Endodermal cell (in vitro differentiated cells): ENCODE results near the gene CD302. TPM values are rescaled to one million over a fixed set of nuclear protein-coding genes. Genes with fewer than 3 reads are reported as not detected.

Experiments
- DNase-seq: peaks from one replicate; pipeline ENCODE4 v3.0.0-alpha.2; 2017
- H3K27ac ChIP-seq: 2 replicates; pipeline ENCODE4 v1.5.1; 2013; ENCODE audit warnings: mild to moderate bottlenecking, low read depth, low read length, moderate library complexity
- H3K27me3 ChIP-seq: 2 replicates; pipeline ENCODE4 v1.6.1; 2013; ENCODE audit warnings: mild to moderate bottlenecking, low read length, moderate library complexity; ENCODE audit not compliant: insufficient read depth, control insufficient read depth, poor library complexity, severe bottlenecking
- H3K36me3 ChIP-seq: 2 replicates; pipeline ENCODE4 v1.7.0; 2013; ENCODE audit warnings: mild to moderate bottlenecking, low read length, moderate library complexity; ENCODE audit not compliant: control insufficient read depth, insufficient read depth
- H3K4me1 ChIP-seq: one replicate; pipeline ENCODE4 v1.7.0; 2013; ENCODE audit warnings: low read length; ENCODE audit not compliant: control insufficient read depth, insufficient read depth
- H3K4me3 ChIP-seq: 2 replicates; pipeline ENCODE4 v1.5.1; 2013; ENCODE audit warnings: mild to moderate bottlenecking, low read length, moderate library complexity
- H3K9ac ChIP-seq: 2 replicates; pipeline ENCODE4 v1.6.1; 2013; ENCODE audit warnings: mild to moderate bottlenecking, low read length, moderate library complexity; ENCODE audit not compliant: poor library complexity, severe bottlenecking; ENCODE audit errors: extremely low read depth
- H3K9me3 ChIP-seq: 2 replicates; pipeline ENCODE4 v1.6.1; 2013; ENCODE audit warnings: mild to moderate bottlenecking, low read length, moderate library complexity; ENCODE audit not compliant: control insufficient read depth
- H3K27ac Mint-ChIP-seq: 2 replicates; pipeline ENCODE4 v1.8.0; 2020; ENCODE audit warnings: mixed read lengths
- H3K27me3 Mint-ChIP-seq: 2 replicates; pipeline ENCODE4 v1.8.0; 2021; ENCODE audit warnings: mild to moderate bottlenecking, mixed read lengths; ENCODE audit not compliant: insufficient read depth
- H3K36me3 Mint-ChIP-seq: 2 replicates; pipeline ENCODE4 v1.8.0; 2020; ENCODE audit warnings: low read depth, mixed read lengths
- H3K4me1 Mint-ChIP-seq: 2 replicates; pipeline ENCODE4 v1.8.0; 2020; ENCODE audit warnings: mixed read lengths
- H3K4me3 Mint-ChIP-seq: 2 replicates; pipeline ENCODE4 v1.8.0; 2020; ENCODE audit warnings: mild to moderate bottlenecking, moderate library complexity, mixed read lengths
- H3K9me3 Mint-ChIP-seq: 2 replicates; pipeline ENCODE4 v1.8.0; 2020; ENCODE audit warnings: mild to moderate bottlenecking, mixed read lengths
- WGBS, 2 experiments: methylation state at CpG; one replicate each; pipeline versions ENCODE4 v1.1.5 to v1.1.7; 2013; ENCODE audit warnings: missing lambda C conversion rate in 2 of 2, mixed read lengths in 1 of 2; ENCODE audit not compliant: insufficient coverage in 1 of 2, insufficient read length in 1 of 2; 5-methylcytosine and 5-hydroxymethylcytosine counted together
- total RNA-seq, 2 donors: library from RNA; stranded (reverse); fragmentation: NEBNext Ultra II Directional in 1 of 2; extraction: Animal tissue kit (Norgen Biotek cat#: 25700) in 1 of 2; gene quantifications; 2 replicates in 1 of 2; 3 replicates in 1 of 2; pipeline ENCODE4 v1.2.1, GENCODE V29; 2021
- TF ChIP-seq, protein P1 (sequence below): fragments of 200-600 bp; sonication (generic); conservative IDR thresholded peaks from 2 replicates; pipeline ENCODE4 v1.5.0; 2021; ENCODE audit warnings: antibody characterized with exemption, mild to moderate bottlenecking

CD302 gene
- total RNA-seq, 2 donors from 2014 or later, result 1.9 to 2.7 TPM

- H3K4me3 Mint-ChIP-seq, result no peak overlapping the region
- Histone ChIP-seq H3K36me3 (peaks cover 95% of the 10 kb centered on the region), H3K27ac (no peak overlapping the region), H3K27me3 (no peaks in the 10 kb centered on the region), H3K9me3 (no peaks in the 10 kb centered on the region), H3K4me3 (no peak overlapping the region), H3K9ac (no peak overlapping the region), H3K4me1 (peaks cover 3% of the 10 kb centered on the region)
- H3K27me3 Mint-ChIP-seq, result no peaks in the 10 kb centered on the region
- peaks cover 6% of the 10 kb centered on the region for H3K4me1 Mint-ChIP-seq
- peaks cover 50% of the 10 kb centered on the region for H3K36me3 Mint-ChIP-seq
- H3K9me3 Mint-ChIP-seq, result no peaks in the 10 kb centered on the region
- DNase-seq, result no peak
- 86 to 89% methylated on average over 1 to 2 of the region's 3 CpGs for WGBS, 2 experiments
- H3K27ac Mint-ChIP-seq, result no peak overlapping the region
- TF ChIP-seq, protein P1, sequence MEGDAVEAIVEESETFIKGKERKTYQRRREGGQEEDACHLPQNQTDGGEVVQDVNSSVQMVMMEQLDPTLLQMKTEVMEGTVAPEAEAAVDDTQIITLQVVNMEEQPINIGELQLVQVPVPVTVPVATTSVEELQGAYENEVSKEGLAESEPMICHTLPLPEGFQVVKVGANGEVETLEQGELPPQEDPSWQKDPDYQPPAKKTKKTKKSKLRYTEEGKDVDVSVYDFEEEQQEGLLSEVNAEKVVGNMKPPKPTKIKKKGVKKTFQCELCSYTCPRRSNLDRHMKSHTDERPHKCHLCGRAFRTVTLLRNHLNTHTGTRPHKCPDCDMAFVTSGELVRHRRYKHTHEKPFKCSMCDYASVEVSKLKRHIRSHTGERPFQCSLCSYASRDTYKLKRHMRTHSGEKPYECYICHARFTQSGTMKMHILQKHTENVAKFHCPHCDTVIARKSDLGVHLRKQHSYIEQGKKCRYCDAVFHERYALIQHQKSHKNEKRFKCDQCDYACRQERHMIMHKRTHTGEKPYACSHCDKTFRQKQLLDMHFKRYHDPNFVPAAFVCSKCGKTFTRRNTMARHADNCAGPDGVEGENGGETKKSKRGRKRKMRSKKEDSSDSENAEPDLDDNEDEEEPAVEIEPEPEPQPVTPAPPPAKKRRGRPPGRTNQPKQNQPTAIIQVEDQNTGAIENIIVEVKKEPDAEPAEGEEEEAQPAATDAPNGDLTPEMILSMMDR, result no peak
These were observed 38.4 kb downstream of the CD302 start for GRCh38 chr2:159759577-159759976.

DNA sequence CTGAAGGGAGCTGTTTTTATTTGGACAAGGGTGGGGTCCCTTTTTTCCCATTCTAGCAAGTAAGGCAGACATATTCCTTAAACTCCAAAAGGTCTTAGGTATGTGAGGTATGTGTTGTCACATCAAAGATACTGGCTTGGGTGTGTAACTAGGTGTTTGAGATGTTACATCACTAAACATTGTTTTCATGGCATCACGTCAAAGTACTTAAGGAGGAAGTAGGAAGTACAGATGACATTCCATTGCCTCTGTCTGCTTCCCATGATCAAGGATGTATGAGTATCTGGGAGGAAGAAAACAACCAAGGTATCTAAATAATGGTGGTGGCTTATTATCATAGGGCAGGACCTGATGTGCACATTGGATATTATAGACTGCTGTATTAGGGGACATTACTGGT, 39.3 kb downstream of the CD302 start:
- H3K9me3 Mint-ChIP-seq, result no peaks in the 10 kb centered on the region
- Histone ChIP-seq H3K9me3 (no peaks in the 10 kb centered on the region), H3K27ac (no peak overlapping the region), H3K27me3 (no peaks in the 10 kb centered on the region), H3K9ac (no peak overlapping the region), H3K36me3 (peaks cover 96% of the 10 kb centered on the region), H3K4me1 (peaks cover 3% of the 10 kb centered on the region), H3K4me3 (no peak overlapping the region)
- H3K27me3 Mint-ChIP-seq, result no peaks in the 10 kb centered on the region
- no peak overlapping the region for H3K4me3 Mint-ChIP-seq
- peak overlapping the region; percentile 26 for H3K27ac Mint-ChIP-seq
- WGBS, 2 experiments, result 92 to 100% methylated on average over 1 of the region's 1 CpG
- peaks cover 48% of the 10 kb centered on the region for H3K36me3 Mint-ChIP-seq
- TF ChIP-seq, protein P1, result no peak
- H3K4me1 Mint-ChIP-seq, result peaks cover 6% of the 10 kb centered on the region
- no peak for DNase-seq

DNA sequence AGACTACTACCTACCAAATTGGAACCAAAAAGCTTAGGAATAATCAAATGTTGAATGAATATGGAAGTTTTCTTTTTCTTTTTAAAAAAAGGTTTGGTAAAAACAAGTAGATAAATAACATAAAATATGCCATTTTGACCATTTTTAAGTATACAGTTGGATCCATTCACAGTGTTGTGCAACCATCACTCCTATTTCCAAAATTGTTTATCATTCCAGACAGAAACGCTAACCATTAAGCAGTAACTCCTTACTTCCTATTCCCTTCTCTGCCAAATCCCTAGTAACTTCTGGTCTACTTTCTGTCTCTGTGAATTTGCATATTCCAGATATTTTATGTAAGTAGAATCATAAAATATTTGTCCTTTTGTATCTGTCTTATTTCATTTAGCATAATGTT, 39.8 kb downstream of the CD302 start:
- H3K9me3 Mint-ChIP-seq, result no peaks in the 10 kb centered on the region
- H3K27ac Mint-ChIP-seq, result no peak overlapping the region
- H3K4me1 Mint-ChIP-seq, result peaks cover 6% of the 10 kb centered on the region
- TF ChIP-seq, protein P1, result no peak
- no peak overlapping the region for H3K4me3 Mint-ChIP-seq
- peaks cover 94% of the 10 kb centered on the region for H3K36me3 ChIP-seq
- H3K36me3 Mint-ChIP-seq, result peaks cover 45% of the 10 kb centered on the region
- no peaks in the 10 kb centered on the region for H3K9me3 ChIP-seq
- WGBS, 2 experiments, result 94% methylated on average over 1 of the region's 1 CpG; no CpG with 5 or more reads in 1 of the 2 experiments
- no peaks in the 10 kb centered on the region for H3K27me3 ChIP-seq
- H3K27ac ChIP-seq, result no peak overlapping the region
- DNase-seq, result no peak
- no peaks in the 10 kb centered on the region for H3K27me3 Mint-ChIP-seq
- H3K4me3 ChIP-seq, result no peak overlapping the region
- peaks cover 3% of the 10 kb centered on the region for H3K4me1 ChIP-seq
- H3K9ac ChIP-seq, result no peak overlapping the region
